Measurements from ENCODE around the gene LANCL2.
"Not testable (repeated sequence)": the region's sequence is repeated elsewhere in the genome, so short reads cannot be mapped to it uniquely, and the experiment has no call there.

LANCL2 gene

GRCh38 chr7:55365205-55365674 lies at the start of gene LANCL2:
LANCL2 (plus strand) TSS chr7:55365337; CDS start chr7:55366026, 689 bp downstream.
- FAIRE-seq (peak; percentile 26), DNase-seq (ENCODE audit: insufficient read length, low spot score) (no peak)

GRCh38 chr7:55325371-55325792 lies 39.8 kb upstream of the LANCL2 start:
- no peak for DNase-seq (ENCODE audit: insufficient read length, low spot score)
- no peak for FAIRE-seq

- no peak for FAIRE-seq
- DNase-seq (ENCODE audit: insufficient read length, low spot score): no peak
Observed at GRCh38 chr7:55326081-55326835, 38.9 kb upstream of the LANCL2 start.

GRCh38 chr7:55326945-55327626 lies 38.1 kb upstream of the LANCL2 start:
- DNase-seq (ENCODE audit: insufficient read length, low spot score) (no peak), FAIRE-seq (no peak)

GRCh38 chr7:55335151-55335550 lies 30.0 kb upstream of the LANCL2 start:
- FAIRE-seq: no peak

GRCh38 chr7:55335786-55336185 lies 29.4 kb upstream of the LANCL2 start:
- no peak for FAIRE-seq
- DNase-seq (ENCODE audit: insufficient read length, low spot score): no peak

More at GRCh38 chr7:55335151-55335550, 30.0 kb upstream of the LANCL2 start:
- DNase-seq (ENCODE audit: insufficient read length, low spot score): no peak

- FAIRE-seq (no peak), DNase-seq (ENCODE audit: insufficient read length, low spot score) (no peak)
Observed at GRCh38 chr7:55336540-55336939, 28.6 kb upstream of the LANCL2 start.

GRCh38 chr7:55339033-55340000 lies 25.8 kb upstream of the LANCL2 start:
- no peak for DNase-seq (ENCODE audit: insufficient read length, low spot score)
- FAIRE-seq: no peak

- DNase-seq (ENCODE audit: insufficient read length, low spot score): no peak
- no peak for FAIRE-seq
Observed at GRCh38 chr7:55342216-55342871, 22.8 kb upstream of the LANCL2 start.

GRCh38 chr7:55343002-55343781 lies 21.9 kb upstream of the LANCL2 start:
- FAIRE-seq (no peak), DNase-seq (ENCODE audit: insufficient read length, low spot score) (no peak)

- FAIRE-seq (no peak), DNase-seq (ENCODE audit: insufficient read length, low spot score) (no peak)
Observed at GRCh38 chr7:55343860-55344606, 21.1 kb upstream of the LANCL2 start.

GRCh38 chr7:55344840-55345239 lies 20.3 kb upstream of the LANCL2 start:
- no peak for FAIRE-seq
- no peak for DNase-seq (ENCODE audit: insufficient read length, low spot score)

GRCh38 chr7:55345292-55345691 lies 19.8 kb upstream of the LANCL2 start:
- no peak for FAIRE-seq
- DNase-seq (ENCODE audit: insufficient read length, low spot score): no peak

- DNase-seq (ENCODE audit: insufficient read length, low spot score) (no peak), FAIRE-seq (no peak)
Observed at GRCh38 chr7:55348502-55348901, 16.6 kb upstream of the LANCL2 start.

GRCh38 chr7:55349121-55349520 lies 16.0 kb upstream of the LANCL2 start:
- no peak for DNase-seq (ENCODE audit: insufficient read length, low spot score)
- FAIRE-seq: no peak

- no peak for DNase-seq (ENCODE audit: insufficient read length, low spot score)
- no peak for FAIRE-seq
Observed at GRCh38 chr7:55350281-55350680, 14.9 kb upstream of the LANCL2 start.

GRCh38 chr7:55351263-55351662 lies 13.9 kb upstream of the LANCL2 start:
- no peak for DNase-seq (ENCODE audit: insufficient read length, low spot score)
- no peak for FAIRE-seq

GRCh38 chr7:55352947-55353273 lies 12.2 kb upstream of the LANCL2 start:
- not testable (repeated sequence) for FAIRE-seq

GRCh38 chr7:55360486-55360885 lies 4.7 kb upstream of the LANCL2 start:
- FAIRE-seq: no peak

More at GRCh38 chr7:55352947-55353273, 12.2 kb upstream of the LANCL2 start:
- DNase-seq (ENCODE audit: insufficient read length, low spot score): not testable (repeated sequence)

More at GRCh38 chr7:55360486-55360885, 4.7 kb upstream of the LANCL2 start:
- DNase-seq (ENCODE audit: insufficient read length, low spot score): no peak

All from GM19239 (cell line).